ENCODE measurements around the gene SAT2.
"Not testable (repeated sequence)": the region's sequence is repeated elsewhere in the genome, so short reads cannot be mapped to it uniquely, and the experiment has no call there.

SAT2 gene

GRCh38 chr17:7633093-7633492, 5.5 kb upstream of the SAT2 start:
- no peak for FAIRE-seq

- no peak for FAIRE-seq
These were observed 4.9 kb upstream of the SAT2 start for GRCh38 chr17:7632492-7632894.

- FAIRE-seq = no peak
These were observed 4.1 kb upstream of the SAT2 start for GRCh38 chr17:7631398-7632380.

DNA sequence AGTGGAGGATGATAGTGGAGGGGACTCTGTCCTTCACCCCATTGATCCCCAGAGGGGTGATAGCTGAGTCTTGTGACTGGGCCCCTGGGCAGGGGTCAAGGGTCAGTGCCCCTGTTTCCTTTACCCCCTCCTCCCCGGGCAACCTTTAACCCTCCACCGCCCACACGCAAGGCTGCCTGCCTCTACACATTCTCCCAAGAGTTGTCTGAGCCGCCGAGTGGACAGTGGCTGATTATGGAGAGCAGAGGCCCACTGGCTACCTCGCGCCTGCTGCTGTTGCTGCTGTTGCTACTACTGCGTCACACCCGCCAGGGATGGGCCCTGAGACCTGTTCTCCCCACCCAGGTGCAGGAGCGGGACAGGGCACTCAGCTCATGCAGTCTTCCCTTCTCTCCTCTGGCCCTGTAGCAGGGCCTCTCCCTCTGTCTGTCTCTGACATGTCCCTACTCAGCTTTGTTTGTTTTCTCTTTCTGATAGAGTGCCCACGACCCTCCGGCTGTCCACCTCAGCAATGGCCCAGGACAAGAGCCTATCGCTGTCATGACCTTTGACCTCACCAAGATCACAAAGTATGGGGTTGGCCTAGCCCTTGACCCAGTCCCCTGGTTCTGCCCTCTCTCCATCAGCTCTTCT, 2.4 kb upstream of the SAT2 start, which contains the start of gene SHBG:
TSS of gene SHBG (plus strand) at position 197 of the 633 bp plus-strand sequence. CDS start at position 235, 38 bp downstream.
- FAIRE-seq = no peak

GRCh38 chr17:7626956-7627249, 718 bp downstream of the SAT2 start:
- no peak for FAIRE-seq

DNA sequence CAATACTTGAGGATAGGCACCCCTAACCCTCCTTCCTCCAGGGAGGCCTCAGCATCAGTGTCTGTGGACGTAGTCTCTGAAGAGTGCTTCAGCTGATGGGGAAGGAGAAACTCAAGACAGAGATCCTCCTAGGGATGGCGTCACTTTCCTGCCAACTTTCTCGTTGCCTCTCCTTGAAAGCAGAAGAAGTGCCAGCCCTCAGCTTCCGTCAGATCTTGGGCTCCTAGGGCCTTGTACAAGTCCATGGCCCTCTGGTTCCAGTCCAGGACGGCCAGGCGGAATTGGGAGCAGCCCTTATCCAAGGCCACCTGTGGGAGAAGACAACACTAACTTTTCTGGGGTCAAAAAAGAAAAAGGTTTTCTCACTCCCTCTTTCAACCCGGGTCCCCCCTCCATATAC, 1.3 kb downstream of the SAT2 start:
- no peak for FAIRE-seq

- FAIRE-seq = not testable (repeated sequence)
These were observed 1.9 kb downstream of the SAT2 start for GRCh38 chr17:7625749-7626148.

DNA sequence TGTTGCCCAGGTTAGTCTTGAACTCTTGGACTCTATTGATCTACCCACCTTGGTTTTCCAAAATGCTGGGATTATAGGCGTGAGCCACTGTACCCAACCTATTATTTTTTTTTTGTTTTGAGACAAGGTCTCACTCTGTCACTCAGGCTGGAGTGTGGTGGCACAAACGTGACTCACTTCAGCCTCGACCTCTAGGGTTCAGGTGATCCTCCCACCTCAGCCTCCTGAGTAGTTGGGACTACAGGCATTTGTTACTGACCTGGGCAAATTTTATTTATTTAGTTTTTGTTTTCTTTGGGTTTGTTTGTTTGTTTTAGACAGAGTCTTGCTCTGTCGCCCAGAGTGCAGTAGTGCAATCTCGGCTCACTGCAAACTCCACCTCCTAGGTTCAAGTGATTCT, 4.0 kb downstream of the SAT2 start:
- no peak for FAIRE-seq

DNA sequence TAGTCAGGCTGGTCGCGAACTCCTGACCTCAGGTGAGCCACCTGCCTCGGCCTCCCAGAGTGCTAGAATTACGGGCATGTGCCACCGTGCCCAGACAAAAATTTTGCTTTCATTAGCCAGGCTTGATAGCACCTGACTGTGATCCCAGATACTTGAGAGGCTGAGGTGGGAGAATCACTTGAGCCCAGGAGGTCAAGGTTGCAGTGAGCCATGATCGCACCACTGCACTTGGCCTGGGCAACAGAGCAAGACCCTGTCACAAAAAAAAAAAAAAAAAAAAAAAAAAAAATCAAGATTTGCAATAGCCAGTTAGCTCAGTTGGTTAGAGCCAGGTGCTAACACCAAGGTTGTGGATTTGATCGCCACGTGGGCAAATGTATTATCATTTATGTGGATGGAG, 6.8 kb downstream of the SAT2 start:
- FAIRE-seq = no peak

GRCh38 chr17:7618608-7619007, 9.0 kb downstream of the SAT2 start:
- no peak for FAIRE-seq

DNA sequence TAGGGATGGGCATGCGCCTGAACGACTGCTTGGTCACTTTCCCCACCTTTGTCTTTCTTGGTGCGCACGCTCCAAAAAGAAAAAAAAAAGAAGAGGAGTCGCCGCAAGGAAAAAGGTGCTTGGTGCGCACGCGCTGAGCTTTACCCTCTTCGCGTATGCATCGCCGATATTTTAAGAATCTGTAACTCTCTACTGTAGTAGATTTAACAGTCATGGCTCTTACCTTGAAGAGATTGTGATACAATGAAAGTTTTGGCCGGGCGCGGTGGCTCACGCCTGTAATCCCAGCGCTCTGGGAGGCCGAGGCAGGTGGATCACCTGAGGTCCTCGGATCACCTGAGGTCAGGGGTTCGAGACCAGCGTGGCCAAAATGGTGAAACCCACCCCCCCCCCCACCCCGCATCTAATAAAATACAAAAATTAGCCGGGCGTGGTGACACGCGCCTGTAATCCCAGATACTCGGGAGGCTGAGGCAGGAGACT, 12.3 kb downstream of the SAT2 start:
- peak; percentile 94 for FAIRE-seq

GRCh38 chr17:7614425-7615264, 13.0 kb downstream of the SAT2 start, which contains the start of gene FXR2:
Gene FXR2, minus strand, starts transcription at chr17:7614897. Its CDS starts 365 bp downstream, at chr17:7614532.
- no peak for FAIRE-seq

DNA sequence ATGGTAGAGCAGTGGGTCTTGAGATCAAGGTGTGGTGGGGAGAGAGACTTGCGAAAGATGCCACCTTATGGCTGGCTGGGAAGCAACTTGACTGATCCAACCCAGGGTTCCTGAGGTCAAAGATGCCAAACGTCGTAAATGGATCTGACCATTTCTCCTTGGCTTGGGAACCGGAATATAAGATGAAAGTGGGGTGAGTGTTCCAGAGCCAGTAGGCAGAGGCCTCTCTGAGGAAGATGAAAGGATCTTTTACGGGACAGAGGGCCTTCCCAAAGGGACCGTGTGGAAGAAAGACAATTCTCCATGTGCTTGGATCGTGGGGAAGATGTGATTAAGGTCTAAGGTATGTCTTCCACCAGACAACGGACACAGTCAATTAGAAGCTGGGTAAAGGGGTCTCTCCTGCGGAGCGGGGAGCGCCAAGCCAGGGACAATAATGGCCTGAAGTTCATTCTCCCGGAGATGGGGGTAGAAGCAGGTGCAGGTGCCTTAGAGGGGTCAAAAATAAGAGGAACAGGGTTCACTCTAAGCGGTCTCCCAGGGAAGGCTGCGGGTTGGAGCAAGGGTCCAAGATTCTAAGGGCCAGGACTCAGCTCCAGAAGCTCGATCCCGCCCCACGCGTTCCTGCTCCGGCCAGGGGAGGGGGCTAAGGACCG, 13.7 kb downstream of the SAT2 start:
- no peak for FAIRE-seq

DNA sequence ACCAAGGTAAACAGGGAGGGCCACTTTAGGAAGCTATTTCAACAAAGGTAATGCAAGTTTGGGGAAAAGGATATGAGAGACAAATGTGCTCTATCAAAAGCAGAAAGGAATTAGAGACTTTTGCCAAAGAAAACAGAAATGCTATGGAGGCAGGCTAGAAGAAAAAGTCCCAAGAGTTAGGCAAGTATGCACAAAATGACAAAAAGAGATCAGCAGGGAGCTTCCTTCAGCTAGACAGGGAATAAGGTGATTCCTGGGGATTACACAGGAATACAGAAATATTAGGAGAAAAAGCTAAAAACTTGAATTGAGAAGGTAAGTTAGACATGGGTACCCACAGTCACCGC, 15.4 kb downstream of the SAT2 start:
- no peak for FAIRE-seq

DNA sequence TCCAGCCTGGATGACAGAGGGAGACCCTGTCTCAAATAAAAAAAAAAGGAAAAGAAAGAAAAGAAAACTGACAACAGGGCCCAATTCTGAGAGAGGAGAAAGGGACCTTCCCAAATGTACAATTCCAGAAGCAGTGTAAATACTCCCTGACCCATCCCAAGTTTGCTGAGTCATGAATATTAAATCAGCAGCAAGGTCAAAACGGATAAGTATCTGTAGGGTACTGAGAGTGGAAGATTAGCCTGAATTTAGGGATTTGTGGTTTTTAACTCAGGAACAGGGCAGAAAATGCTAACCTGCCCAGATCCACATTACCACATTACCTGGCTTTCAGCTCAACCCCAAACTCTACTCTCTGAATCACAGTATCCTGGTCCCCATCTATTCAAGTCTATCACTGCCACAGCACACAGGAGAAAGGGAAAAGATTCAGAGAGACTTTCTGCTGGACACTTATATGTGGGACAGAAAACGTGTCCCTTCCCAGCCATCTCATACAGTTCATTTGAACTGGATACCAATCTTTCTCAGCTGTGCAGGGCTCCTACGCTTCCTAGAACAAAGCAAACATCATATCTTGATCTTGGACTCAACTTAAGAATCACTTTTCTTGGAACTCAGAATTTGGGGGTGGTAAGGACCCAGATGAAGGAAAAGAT, 15.9 kb downstream of the SAT2 start:
- FAIRE-seq = no peak

DNA sequence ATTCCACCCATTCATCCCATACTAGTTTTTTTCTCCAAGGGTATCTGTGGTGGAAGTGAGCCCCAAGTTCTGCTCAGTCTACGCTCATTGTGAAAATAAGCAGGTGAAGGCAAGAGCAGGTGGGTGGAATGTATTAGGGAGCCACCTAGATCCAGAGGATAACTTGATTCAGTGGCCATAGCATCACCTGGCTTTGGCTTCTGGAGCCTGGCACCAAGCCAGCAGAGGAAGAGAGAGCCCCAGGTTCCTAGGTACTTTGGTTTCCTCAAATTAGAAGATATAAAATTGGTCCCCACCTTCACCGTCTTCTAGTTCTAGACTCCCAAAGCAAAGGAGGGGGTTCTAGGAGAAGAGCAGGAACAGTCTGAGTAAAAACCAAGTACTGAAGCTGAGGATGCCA, 17.0 kb downstream of the SAT2 start:
- FAIRE-seq = no peak

DNA sequence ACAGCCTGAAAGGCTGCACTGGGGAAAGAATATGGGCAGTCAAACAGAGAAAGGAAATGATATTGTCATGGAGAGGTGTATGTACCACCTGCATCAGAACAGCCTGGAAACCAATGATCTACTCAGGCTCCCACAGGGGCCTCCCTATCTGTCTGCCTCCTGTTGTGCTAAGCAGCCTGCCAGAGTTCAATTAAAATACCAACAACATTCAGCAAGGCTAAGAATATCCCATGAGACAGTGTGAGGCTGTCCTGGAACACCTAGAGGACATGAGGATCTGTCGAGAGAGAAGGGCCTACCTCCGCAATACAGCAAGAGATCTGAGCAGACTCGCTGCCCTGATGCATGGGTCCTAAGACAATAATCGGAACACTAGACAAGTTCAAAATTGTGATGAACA, 21.3 kb downstream of the SAT2 start:
- FAIRE-seq = no peak

DNA sequence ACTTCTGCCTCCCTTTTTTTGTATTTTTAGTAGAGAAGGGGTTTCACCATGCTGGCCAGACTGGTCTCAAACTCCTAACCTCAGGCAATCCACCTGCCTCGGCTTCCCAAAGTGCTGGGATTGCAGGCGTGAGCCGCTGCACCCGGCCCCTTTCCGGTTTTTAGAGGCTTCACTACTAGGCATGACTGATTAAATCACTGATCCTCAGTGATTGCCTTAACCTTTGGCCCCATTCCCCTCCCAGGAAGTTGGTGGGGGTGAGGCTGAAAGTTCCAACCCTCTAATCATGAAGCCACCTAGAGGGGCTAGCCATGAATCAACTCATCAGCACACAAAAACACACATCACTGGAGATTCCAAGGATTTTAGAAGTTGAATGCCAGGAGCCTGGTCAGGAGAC, 30.1 kb downstream of the SAT2 start:
- FAIRE-seq = not testable (repeated sequence)

GRCh38 chr17:7593296-7593695, 34.3 kb downstream of the SAT2 start:
- no peak for FAIRE-seq

DNA sequence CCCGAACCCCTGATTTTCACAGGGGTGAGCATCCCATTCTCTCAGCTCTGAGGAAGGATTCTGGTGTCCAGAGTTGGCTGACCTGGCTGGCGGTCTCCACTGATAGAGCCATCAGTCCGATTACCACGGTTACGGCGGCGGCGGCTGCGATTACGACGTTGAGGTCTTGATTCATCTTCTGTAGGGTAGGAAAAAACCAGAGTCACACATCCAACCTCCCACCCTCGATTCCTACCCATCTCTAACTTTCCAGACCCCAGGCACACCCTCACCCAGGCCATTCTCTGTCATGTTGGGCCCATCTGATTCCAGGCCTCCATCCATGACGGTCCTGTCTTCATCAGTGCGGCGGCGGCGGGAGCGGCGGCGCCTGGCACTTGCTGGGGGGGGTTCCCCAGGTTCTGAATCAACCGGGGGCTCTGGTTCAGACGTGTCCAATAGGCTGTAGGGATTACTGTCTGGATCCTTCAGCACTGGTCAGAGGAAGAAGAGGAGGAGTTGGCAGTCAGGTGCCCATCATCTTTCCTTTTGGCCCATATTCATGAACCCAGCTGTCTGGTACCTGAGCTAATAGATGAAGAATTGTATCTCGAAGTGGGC, 35.1 kb downstream of the SAT2 start:
- FAIRE-seq = no peak

DNA sequence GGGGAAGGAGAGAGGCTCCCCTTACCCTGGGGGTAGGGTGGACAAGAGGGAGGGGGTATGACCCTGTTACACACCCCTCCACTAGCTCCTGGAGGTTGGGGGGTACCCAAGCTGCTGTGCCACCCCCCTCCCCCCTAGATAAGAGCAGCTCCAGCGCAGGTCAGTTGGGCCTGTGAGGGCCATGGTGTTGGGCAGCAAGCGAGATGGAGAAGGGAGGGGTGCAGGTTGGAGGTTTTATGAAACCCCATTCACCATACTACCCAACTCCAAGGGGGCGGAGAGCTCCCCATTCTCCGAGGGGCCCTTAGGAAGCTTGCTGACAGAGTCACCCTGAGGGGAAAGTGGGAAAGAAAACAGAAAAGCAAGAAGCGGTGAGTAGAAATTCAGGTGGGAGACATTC, 36.0 kb downstream of the SAT2 start:
- no peak for FAIRE-seq

- no peak for FAIRE-seq
These were observed 36.9 kb downstream of the SAT2 start for GRCh38 chr17:7590743-7591142.
